Transverse colon (tissue), 4 donors: ENCODE results near the gene CERT1. TPM values are rescaled to one million over a fixed set of nuclear protein-coding genes. Genes with fewer than 3 reads are reported as not detected.

ENCODE experiments used
- DNase-seq: peaks from one replicate; pipeline ENCODE4 v3.0.0-alpha.2; 2019
- H3K27ac ChIP-seq, 4 donors: fragments of 200-600 bp; sonication (generic); 2 replicates each; pipeline ENCODE4 v1.5.1; 2016 to 2018; ENCODE audit warnings: inconsistent platforms in 4 of 4
- H3K27me3 ChIP-seq: fragments of 200-600 bp; sonication (generic); 2 replicates; pipeline ENCODE4 v1.5.1; 2017; ENCODE audit warnings: inconsistent platforms
- H3K36me3 ChIP-seq, 4 donors: fragments of 200-600 bp; sonication (generic); 2 replicates each; pipeline ENCODE4 v1.5.1; 2017 to 2019; ENCODE audit warnings: inconsistent platforms in 4 of 4
- H3K4me1 ChIP-seq, 4 donors: fragments of 200-600 bp; sonication (generic); 2 replicates each; pipeline ENCODE4 v1.5.1; 2017 to 2020; ENCODE audit warnings: inconsistent platforms in 4 of 4
- H3K4me3 ChIP-seq, 4 donors: fragments of 200-600 bp; sonication (generic); 1 replicate in 1 of 4; 2 replicates in 3 of 4; pipeline versions ENCODE4 v1.5.1 to v1.6.1; 2017 to 2019; ENCODE audit warnings: inconsistent platforms in 4 of 4
- H3K9me3 ChIP-seq, 2 donors: fragments of 200-600 bp; sonication (generic); 2 replicates each; pipeline ENCODE4 v1.5.1; 2017 to 2019; ENCODE audit warnings: inconsistent platforms in 2 of 2
- CTCF ChIP-seq, 5 experiments: fragments of 200-600 bp in 3 of 5; fragments of 450-650 bp in 2 of 5; sonication (generic) in 3 of 5; IDR thresholded peaks; 1 replicate in 2 of 5; 2 replicates in 3 of 5; pipeline ENCODE4 v1.5.1; 2016 to 2017; ENCODE audit warnings: antibody characterized with exemption in 5 of 5, inconsistent platforms in 3 of 5, mild to moderate bottlenecking in 2 of 5, moderate library complexity in 1 of 5
- EP300 ChIP-seq: sonication (generic); formaldehyde crosslinking; IDR thresholded peaks from one replicate; pipeline ENCODE4 v1.6.1; 2017; ENCODE audit warnings: antibody characterized with exemption, low read depth
- POLR2A ChIP-seq: fragments of 450-650 bp; IDR thresholded peaks from one replicate; pipeline ENCODE4 v1.6.1; 2016; ENCODE audit warnings: antibody characterized with exemption, mild to moderate bottlenecking, moderate library complexity
- POLR2AphosphoS5 ChIP-seq, 3 donors: sonication (generic); formaldehyde crosslinking; IDR thresholded peaks; one replicate each; pipeline ENCODE4 v1.6.1; 2016; ENCODE audit warnings: antibody characterized with exemption in 3 of 3
- WGBS, 2 donors: methylation state at CpG; one replicate each; pipeline ENCODE4 v1.1.5; 2018; ENCODE audit warnings: low coverage in 1 of 2; 5-methylcytosine and 5-hydroxymethylcytosine counted together
- in situ Hi-C, 4 donors: fragments of 200-750 bp; cut with MboI; loops; one replicate each; pipeline versions ENCODE4 v1.15.0 to v1.15.1; 2017; ENCODE audit warnings: low sequenced_read_pairs in 3 of 4, low pct_ligation_motif_present in 1 of 4, low pct_unique_long_range_greater_than_20kb in 1 of 4
- intact Hi-C: fragments of 100-400 bp; cut with DNase I; formaldehyde crosslinking; loops from one replicate; pipeline ENCODE4 v1.15.1; 2023; ENCODE audit warnings: low total_unique reads
- total RNA-seq, 4 donors: library from RNA; depleted of rRNA; stranded (reverse); fragments of >200 nt; gene quantifications; one replicate each; pipeline ENCODE4 v1.1.0, GENCODE V29; 2016

The CERT1 gene
- total RNA-seq, 4 donors from 2014 or later = 33.2 to 59.5 (median 39.4) TPM

DNA sequence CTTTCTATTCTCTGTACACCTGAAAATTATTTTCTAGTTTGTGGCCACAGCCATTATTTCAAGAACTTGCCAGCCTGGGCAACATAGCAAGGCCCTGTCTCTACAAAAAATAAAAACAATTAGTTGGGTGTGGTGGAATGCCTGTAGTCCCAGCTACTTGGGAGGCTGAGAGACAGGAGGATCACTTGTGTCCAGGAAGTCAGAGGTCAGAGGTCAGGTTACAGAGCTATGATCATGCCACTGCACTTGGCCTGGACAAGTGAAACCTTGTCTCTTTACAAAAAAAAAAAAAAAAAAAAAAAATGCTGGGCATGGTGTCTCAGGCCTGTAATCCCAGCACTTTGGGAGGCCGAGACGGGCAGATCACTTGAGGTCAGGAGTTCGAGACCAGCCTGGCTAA, 116.2 kb downstream of the CERT1 start:
- Histone ChIP-seq H3K27me3 (no peaks in the 10 kb centered on the region), H3K27ac (no peak overlapping the region), H3K36me3 (peaks cover 0 to 36% (median 7%) of the 10 kb centered on the region in 4 donors), H3K4me3 (no peak overlapping the region), H3K9me3 (no peaks in the 10 kb centered on the region), H3K4me1 (no peaks in the 10 kb centered on the region)
- DNase-seq = no peak
- in situ Hi-C loops (loop anchor here in 1 of 4 donors (25.0 kb wide), 1 partner anchor 292 kb away; no protein-coding TSS in a partner anchor), intact Hi-C loops (no loop called here)
- WGBS, 2 donors = 91 to 100% methylated on average over 3 of the region's 3 CpGs
- no peak for TF ChIP-seq CTCF (IDR thresholded peaks at IDR 0.05)

- no peaks in the 10 kb centered on the region for H3K4me1 ChIP-seq
- TF ChIP-seq EP300 = no peak
- no peak for TF ChIP-seq POLR2A
- no peak for TF ChIP-seq POLR2AphosphoS5 (IDR thresholded peaks at IDR 0.05)
- no peak for TF ChIP-seq CTCF (IDR thresholded peaks at IDR 0.05)
- H3K9me3 ChIP-seq = no peaks in the 10 kb centered on the region
- in situ Hi-C loops = loop anchor here in 1 of 4 donors (25.0 kb wide), 1 partner anchor 298 kb away; no protein-coding TSS in a partner anchor
- peaks cover 0 to 55% (median 16%) of the 10 kb centered on the region in 4 donors for H3K36me3 ChIP-seq
- no peak for DNase-seq
- intact Hi-C loops = no loop called here
- H3K27ac ChIP-seq = no peak overlapping the region
- 82 to 90% methylated on average over 2 of the region's 2 CpGs for WGBS, 2 donors
- H3K4me3 ChIP-seq = no peak overlapping the region
- H3K27me3 ChIP-seq = no peaks in the 10 kb centered on the region
Measured at GRCh38 chr5:75389430-75389829, 122.0 kb downstream of the CERT1 start.

DNA sequence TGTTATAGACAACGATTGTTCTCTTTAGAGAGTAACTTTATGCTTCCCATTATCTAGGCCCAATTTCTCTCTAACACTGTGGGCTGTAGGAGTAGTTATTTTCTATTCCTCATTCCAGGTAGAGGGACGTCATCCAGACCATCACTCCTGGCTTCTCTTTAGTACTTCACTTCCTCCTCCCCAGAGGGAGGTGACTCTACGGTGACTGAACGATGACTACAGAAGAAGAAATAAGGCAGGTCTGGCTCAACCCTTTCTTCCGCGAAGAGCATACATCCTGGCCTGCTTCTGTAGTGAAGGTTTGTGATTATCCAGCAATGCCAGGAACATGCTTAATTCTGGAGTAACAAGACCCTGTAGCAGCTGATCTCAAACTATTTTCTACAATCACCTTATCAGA, 123.6 kb downstream of the CERT1 start:
- Histone ChIP-seq H3K27me3 (no peaks in the 10 kb centered on the region), H3K27ac (no peak overlapping the region), H3K4me1 (no peaks in the 10 kb centered on the region), H3K9me3 (no peaks in the 10 kb centered on the region), H3K36me3 (peaks cover 0 to 51% (median 19%) of the 10 kb centered on the region in 4 donors), H3K4me3 (no peak overlapping the region)
- WGBS, 2 donors = 94 to 95% methylated on average over 6 of the region's 6 CpGs
- TF ChIP-seq EP300 (no peak), CTCF (IDR thresholded peaks at IDR 0.05) (no peak), POLR2A (no peak), POLR2AphosphoS5 (IDR thresholded peaks at IDR 0.05) (no peak)
- no peak for DNase-seq
- intact Hi-C loops (no loop called here), in situ Hi-C loops (loop anchor here in 1 of 4 donors (25.0 kb wide), 1 partner anchor 299 kb away; no protein-coding TSS in a partner anchor)

DNA sequence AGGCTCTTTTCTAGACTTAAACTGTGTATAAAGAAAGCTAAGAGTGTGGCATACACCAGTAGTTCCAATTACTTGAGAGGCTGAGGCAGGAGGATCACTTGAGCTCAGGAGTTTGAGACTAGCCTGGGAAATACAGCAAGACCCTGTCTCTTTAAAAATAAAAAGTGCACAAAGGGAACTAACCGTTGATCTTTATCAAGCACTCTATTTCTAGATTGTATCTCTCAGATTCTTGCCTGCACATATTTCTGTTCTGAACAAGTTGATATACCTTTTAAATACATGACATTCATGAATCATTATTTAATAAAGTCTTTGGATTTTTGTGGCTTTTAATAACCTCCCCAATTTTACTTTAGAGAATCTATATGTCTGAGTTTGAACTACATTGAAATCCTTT, 127.2 kb downstream of the CERT1 start:
- no peaks in the 10 kb centered on the region for H3K4me1 ChIP-seq
- in situ Hi-C loops (loop anchor here in 1 of 4 donors (25.0 kb wide), 1 partner anchor 303 kb away; no protein-coding TSS in a partner anchor), intact Hi-C loops (no loop called here)
- no peak overlapping the region for H3K27ac ChIP-seq
- no peak overlapping the region for H3K4me3 ChIP-seq
- H3K27me3 ChIP-seq = no peaks in the 10 kb centered on the region
- H3K36me3 ChIP-seq = peaks cover 0 to 57% (median 28%) of the 10 kb centered on the region in 4 donors
- WGBS, 2 donors = 22 to 59% methylated on average over 1 of the region's 1 CpG
- TF ChIP-seq EP300 (no peak), POLR2AphosphoS5 (IDR thresholded peaks at IDR 0.05) (no peak), POLR2A (no peak), CTCF (IDR thresholded peaks at IDR 0.05) (no peak)
- no peak for DNase-seq
- H3K9me3 ChIP-seq = no peaks in the 10 kb centered on the region
